ENCODE measurements around the gene KIF5B. TPM values are rescaled to one million over a fixed set of nuclear protein-coding genes. Genes with fewer than 3 reads are reported as not detected.

KIF5B gene
- total and polyA plus RNA-seq, 9 of the 15 experiments (the other 6 are each of a cell fraction or from before 2014, with no cell fraction given), result 24.4 to 94.4 (median 68.9) TPM

DNA sequence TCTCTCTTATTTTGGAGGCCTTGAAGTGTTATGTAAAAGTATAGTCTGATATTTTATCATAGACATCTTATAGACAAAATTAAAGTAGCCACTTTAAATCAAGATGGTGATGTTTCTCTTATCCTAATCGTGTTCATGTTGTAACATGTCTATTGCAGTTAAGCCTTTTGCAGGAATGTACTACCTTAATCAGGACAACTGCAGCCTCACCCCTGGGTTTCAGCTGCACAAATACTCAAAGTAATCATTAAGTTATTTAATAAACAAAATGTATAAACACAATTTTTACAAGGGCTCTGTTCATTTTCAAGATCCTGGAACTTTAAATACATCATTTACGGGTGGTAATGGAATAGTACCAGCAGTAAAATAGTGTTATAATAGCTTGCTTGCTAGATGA, 14.4 kb upstream of the KIF5B start:
- Histone ChIP-seq H3K9me3 (replicated peaks; ENCODE audit: control insufficient read depth, insufficient read depth, low read depth, low read length) (no peaks in the 10 kb centered on the region), H3K9ac (ENCODE audit: insufficient read depth in 1 of 2, low read depth in 2 of 2, low read length in 2 of 2) (no peak overlapping the region), H2AFZ (ENCODE audit: low read depth, low read length) (no peak overlapping the region), H3K79me2 (ENCODE audit: control insufficient read depth, insufficient read depth, low read length) (no peaks in the 10 kb centered on the region), H3K27ac (ENCODE audit: extremely low read depth, low read depth, low read length) (no peak overlapping the region), H4K20me1 (replicated peaks; ENCODE audit: control insufficient read depth, insufficient read depth, low read length) (no peaks in the 10 kb centered on the region), H3K36me3 (ENCODE audit: control insufficient read depth, insufficient read depth, low read length) (no peaks in the 10 kb centered on the region), H3K27me3 (ENCODE audit: control insufficient read depth in 2 of 2, insufficient read depth in 2 of 2, low read length in 2 of 2) (no peaks in the 10 kb centered on the region), H3K4me1 (replicated peaks in 1 of 2; ENCODE audit: control insufficient read depth in 2 of 2, insufficient read depth in 2 of 2, low read length in 2 of 2) (no peaks in the 10 kb centered on the region), H3K9me1 (ENCODE audit: control insufficient read depth, insufficient read depth, low read length) (no peaks in the 10 kb centered on the region), H3K4me3 (no peak overlapping the region), H3K4me2 (ENCODE audit: insufficient read depth, low read length) (no peak overlapping the region)
- 5% methylated on average over 2 of the region's 2 CpGs for WGBS (ENCODE audit: insufficient coverage, low coverage, missing lambda C conversion rate)
- ATAC-seq (no peak), DNase-seq (ENCODE audit: extremely low read depth in 1 of 4, low spot score in 3 of 4) (no peak), FAIRE-seq (no peak)
- in situ Hi-C loops (cut with MboI) (no loop called here), intact Hi-C loops (cut with micrococcal nuclease) (no loop called here)
- ChIA-PET POLR2A (interaction anchor here (0.9 kb wide), 1 partner anchor 11 kb away, joined by 3 read pairs; no protein-coding TSS in a partner anchor), CTCF (ENCODE audit: low intra/inter-chr PET ratio) (no interaction called here)
- TF ChIP-seq XRCC4 (IDR thresholded peaks at IDR 0.05; ENCODE audit: extremely low read depth, insufficient read depth, insufficient read length) (no peak), ZFP30 (CRISPR knock-in tag; IDR thresholded peaks at IDR 0.05; ENCODE audit: borderline replicate concordance) (no peak), NCOA6 (IDR thresholded peaks at IDR 0.05) (no peak)
- TF ChIP-seq, protein P1, sequence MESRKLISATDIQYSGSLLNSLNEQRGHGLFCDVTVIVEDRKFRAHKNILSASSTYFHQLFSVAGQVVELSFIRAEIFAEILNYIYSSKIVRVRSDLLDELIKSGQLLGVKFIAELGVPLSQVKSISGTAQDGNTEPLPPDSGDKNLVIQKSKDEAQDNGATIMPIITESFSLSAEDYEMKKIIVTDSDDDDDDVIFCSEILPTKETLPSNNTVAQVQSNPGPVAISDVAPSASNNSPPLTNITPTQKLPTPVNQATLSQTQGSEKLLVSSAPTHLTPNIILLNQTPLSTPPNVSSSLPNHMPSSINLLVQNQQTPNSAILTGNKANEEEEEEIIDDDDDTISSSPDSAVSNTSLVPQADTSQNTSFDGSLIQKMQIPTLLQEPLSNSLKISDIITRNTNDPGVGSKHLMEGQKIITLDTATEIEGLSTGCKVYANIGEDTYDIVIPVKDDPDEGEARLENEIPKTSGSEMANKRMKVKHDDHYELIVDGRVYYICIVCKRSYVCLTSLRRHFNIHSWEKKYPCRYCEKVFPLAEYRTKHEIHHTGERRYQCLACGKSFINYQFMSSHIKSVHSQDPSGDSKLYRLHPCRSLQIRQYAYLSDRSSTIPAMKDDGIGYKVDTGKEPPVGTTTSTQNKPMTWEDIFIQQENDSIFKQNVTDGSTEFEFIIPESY (CRISPR knock-in tag; IDR thresholded peaks at IDR 0.05), result no peak
- no TSS peak for BruUV-seq (replicated peaks)

Measured in K562 (cell line).